HCT116 (cell line): ENCODE results near the gene PGRMC1. TPM values are rescaled to one million over a fixed set of nuclear protein-coding genes. Genes with fewer than 3 reads are reported as not detected.

Experiments used
- ATAC-seq: fragments of 200-7000 bp; cut with Tn5 transposase; 2 replicates; pipeline ENCODE4 v1.9.1; 2020; ENCODE audit warnings: mild to moderate bottlenecking, moderate library complexity
- BruUV-seq: library from RNA; stranded (reverse); fragments of 400-500 nt; replicated peaks from 2 replicates; lab custom pipeline; 2021; lab: Mats Ljungman, UMichigan
- CTCF ChIA-PET: fragments of 300-600 bp; sonication (Branson Sonifier 250); formaldehyde crosslinking; loops from one replicate; lab custom pipeline; 2021; ENCODE audit warnings: antibody characterized with exemption; lab: Charles Lee
- POLR2A ChIA-PET: fragments of 300-600, 350-600 bp; sonication (Branson Sonifier 250); formaldehyde crosslinking; loops from one replicate; lab custom pipeline; 2021; ENCODE audit warnings: antibody characterized with exemption; lab: Charles Lee
- RAD21 ChIA-PET, 2 experiments: fragments of 300-600 bp; sonication (Branson Sonifier 250); formaldehyde crosslinking; loops; one replicate each; lab custom pipeline; 2023; ENCODE audit warnings: low total read pairs in 2 of 2; ENCODE audit not compliant: uncharacterized antibody in 2 of 2, unreplicated experiment in 2 of 2, low non-redundant PET in 1 of 2; lab: Charles Lee
- DNase-seq: peaks from one replicate; pipeline ENCODE4 v3.0.0-alpha.2; 2010; ENCODE audit warnings: low read depth, low spot score
- H2AFZ ChIP-seq: fragments of 200-600 bp; shearing (Covaris generic), sonication (generic); 2 replicates; pipeline ENCODE4 v1.6.1; 2017; ENCODE audit warnings: low read depth, mixed run types, mixed read lengths, antibody characterized with exemption, low read length; ENCODE audit not compliant: poor library complexity, severe bottlenecking
- H3K27ac ChIP-seq: 2 replicates; pipeline ENCODE4 v1.5.1; 2012; ENCODE audit warnings: low read depth, low read length
- H3K27me3 ChIP-seq: fragments of 200-600 bp; sonication (generic); 2 replicates; pipeline ENCODE4 v1.6.1; 2016; ENCODE audit warnings: mixed run types, low read length, mixed read lengths; ENCODE audit not compliant: insufficient read depth
- H3K36me3 ChIP-seq, 2 experiments: fragments of 200-500 bp in 1 of 2; fragments of 200-600 bp in 1 of 2; sonication (Bioruptor generic) in 1 of 2; sonication (generic) in 1 of 2; 2 replicates each; pipeline versions ENCODE4 v1.5.1 to v1.6.1; 2014 to 2016; ENCODE audit warnings: low read length in 2 of 2, inconsistent platforms in 1 of 2, mixed read lengths in 1 of 2, mixed run types in 1 of 2; ENCODE audit not compliant: insufficient read depth in 2 of 2, control insufficient read depth in 1 of 2
- H3K4me1 ChIP-seq, 2 experiments: fragments of 200-600 bp in 1 of 2; sonication (generic) in 1 of 2; 2 replicates each; pipeline versions ENCODE4 v1.5.1 to v1.6.1; 2012 to 2017; ENCODE audit warnings: low read length in 2 of 2, inconsistent platforms in 1 of 2, mild to moderate bottlenecking in 1 of 2, mixed read lengths in 1 of 2, mixed run types in 1 of 2, moderate library complexity in 1 of 2; ENCODE audit not compliant: insufficient read depth in 2 of 2, control insufficient read depth in 1 of 2
- H3K4me2 ChIP-seq: fragments of 200-600 bp; sonication (generic); 2 replicates; pipeline ENCODE4 v1.6.1; 2017; ENCODE audit warnings: mixed run types, low read length, mixed read lengths
- H3K4me3 ChIP-seq, 2 experiments: fragments of 200-600 bp in 1 of 2; sonication (generic) in 1 of 2; replicated peaks in 1 of 2; 2 replicates each; pipeline ENCODE4 v1.5.1; 2011 to 2016; ENCODE audit warnings: low read length in 2 of 2, control low read depth in 1 of 2, low read depth in 1 of 2, mild to moderate bottlenecking in 1 of 2, mixed read lengths in 1 of 2, mixed run types in 1 of 2
- H3K79me2 ChIP-seq: fragments of 200-600 bp; sonication (generic); 2 replicates; pipeline ENCODE4 v1.6.1; 2017; ENCODE audit warnings: mild to moderate bottlenecking, mixed run types, low read length, moderate library complexity, mixed read lengths; ENCODE audit not compliant: insufficient read depth
- H3K9ac ChIP-seq: fragments of 200-600 bp; sonication (generic); 2 replicates; pipeline ENCODE4 v1.6.1; 2016; ENCODE audit warnings: low read length, mixed read lengths
- H3K9me2 ChIP-seq: fragments of 200-600 bp; sonication (generic), shearing (Covaris generic); 2 replicates; pipeline ENCODE4 v1.6.1; 2017; ENCODE audit warnings: mixed run types, mild to moderate bottlenecking, moderate library complexity; ENCODE audit not compliant: insufficient read depth
- H3K9me3 ChIP-seq, 2 experiments: fragments of 200-500 bp in 1 of 2; fragments of 200-600 bp in 1 of 2; sonication (Bioruptor generic) in 1 of 2; sonication (generic) in 1 of 2; 2 replicates each; pipeline ENCODE4 v1.6.1; 2014 to 2017; ENCODE audit warnings: low read length in 2 of 2, mixed read lengths in 2 of 2, inconsistent platforms in 1 of 2, low read depth in 1 of 2, mild to moderate bottlenecking in 1 of 2, mixed run types in 1 of 2, moderate library complexity in 1 of 2; ENCODE audit not compliant: control insufficient read depth in 1 of 2, insufficient read depth in 1 of 2
- H4K20me1 ChIP-seq: fragments of 200-600 bp; sonication (generic), shearing (Covaris generic); 2 replicates; pipeline ENCODE4 v1.6.1; 2017; ENCODE audit warnings: mixed run types, mild to moderate bottlenecking, moderate library complexity; ENCODE audit not compliant: insufficient read depth
- CTCF ChIP-seq, 3 experiments: fragments of 200-600 bp in 1 of 3; sonication (generic) in 1 of 3; IDR thresholded peaks in 2 of 3; conservative IDR thresholded peaks in 1 of 3; 2 replicates each; pipeline ENCODE4 v1.5.1; 2012 to 2017; ENCODE audit warnings: low read depth in 2 of 3, low read length in 2 of 3, antibody characterized with exemption in 1 of 3, borderline replicate concordance in 1 of 3, control low read depth in 1 of 3, mild to moderate bottlenecking in 1 of 3, mixed read lengths in 1 of 3, mixed run types in 1 of 3, moderate library complexity in 1 of 3; ENCODE audit not compliant: insufficient read depth in 1 of 3
- ELF1 ChIP-seq: IDR thresholded peaks from 2 replicates; pipeline ENCODE4 v1.6.1; 2012; ENCODE audit warnings: low read depth, borderline replicate concordance
- POLR2A ChIP-seq: IDR thresholded peaks from 2 replicates; pipeline ENCODE4 v1.7.0; 2011; ENCODE audit warnings: borderline replicate concordance; ENCODE audit not compliant: insufficient read depth, insufficient read length; ENCODE audit errors: extremely low read depth
- RAD21 ChIP-seq: IDR thresholded peaks from 2 replicates; pipeline ENCODE4 v1.6.1; 2012; ENCODE audit warnings: low read depth, mild to moderate bottlenecking
- REST ChIP-seq: IDR thresholded peaks from 2 replicates; pipeline ENCODE4 v1.6.1; 2012; ENCODE audit warnings: low read depth
- ZBTB33 ChIP-seq: IDR thresholded peaks from 2 replicates; pipeline ENCODE4 v1.6.1; 2011; ENCODE audit warnings: mild to moderate bottlenecking, low read length, moderate library complexity; ENCODE audit not compliant: insufficient replicate concordance; ENCODE audit errors: extremely low read depth
- ZFX ChIP-seq: fragments of 450-650 bp; IDR thresholded peaks from 2 replicates; pipeline ENCODE4 v1.6.1; 2017
- intact Hi-C: fragments of 100-400 bp; cut with micrococcal nuclease; formaldehyde crosslinking; loops from 2 replicates; pipeline ENCODE4 v1.10.0; 2022
- total RNA-seq: library from RNA; stranded (reverse); gene quantifications from one replicate; pipeline ENCODE4 v1.2.1, GENCODE V29; 2021; ENCODE audit not compliant: unreplicated experiment

PGRMC1 gene
- total RNA-seq, 1 experiment from 2014 or later = 81.6 TPM

GRCh38 chrX:119218198-119218597, 17.9 kb upstream of the PGRMC1 start:
- Histone ChIP-seq H3K4me1 (no peaks in the 10 kb centered on the region), H3K36me3 (no peaks in the 10 kb centered on the region), H3K9ac (no peak overlapping the region), H3K4me3 (no peak overlapping the region), H3K27ac (no peak overlapping the region), H4K20me1 (no peaks in the 10 kb centered on the region), H3K9me2 (no peaks in the 10 kb centered on the region), H2AFZ (no peak overlapping the region), H3K79me2 (no peaks in the 10 kb centered on the region), H3K4me2 (no peak overlapping the region), H3K9me3 (no peaks in the 10 kb centered on the region), H3K27me3 (no peaks in the 10 kb centered on the region)
- no peak for DNase-seq
- BruUV-seq = no TSS peak
- peak; percentile 57; the same call in 1 of the 2 replicates for ATAC-seq
- ChIA-PET CTCF (interaction anchor here (1.0 kb wide), 1 partner anchor 214 kb away, joined by 3 read pairs; no protein-coding TSS in a partner anchor), RAD21 (no interaction called here), POLR2A (no interaction called here)
- TF ChIP-seq RAD21 (peak; percentile 64), CTCF (IDR thresholded peaks at IDR 0.05 in 2 of 3, conservative IDR thresholded peaks at IDR 0.05 in 1 of 3; ENCODE audit: borderline replicate concordance in 1 of 3, insufficient read depth in 1 of 3, low read depth in 2 of 3, low read length in 2 of 3) (peak; percentile 25 to 49 (median 39); a peak in 4 of 6 replicates), POLR2A (no peak)
- intact Hi-C loops = loop anchor here (1.0 to 5.0 kb wide), 3 partner anchors 73 to 151 kb away; no protein-coding TSS in a partner anchor

GRCh38 chrX:119222932-119223331, 13.2 kb upstream of the PGRMC1 start:
- Histone ChIP-seq H3K4me1 (no peaks in the 10 kb centered on the region), H3K4me3 (no peak overlapping the region), H3K9me2 (no peaks in the 10 kb centered on the region), H3K36me3 (no peaks in the 10 kb centered on the region), H3K27me3 (no peaks in the 10 kb centered on the region), H4K20me1 (no peaks in the 10 kb centered on the region), H2AFZ (no peak overlapping the region), H3K9me3 (no peaks in the 10 kb centered on the region), H3K79me2 (no peaks in the 10 kb centered on the region), H3K27ac (no peak overlapping the region), H3K4me2 (no peak overlapping the region), H3K9ac (no peak overlapping the region)
- POLR2A ChIA-PET = no interaction called here
- intact Hi-C loops = no loop called here
- RAD21 ChIA-PET = no interaction called here
- CTCF ChIA-PET = interaction anchor here (1.2 kb wide), 1 partner anchor 156 kb away, joined by 4 read pairs; no protein-coding TSS in a partner anchor
- no TSS peak for BruUV-seq
- DNase-seq = no peak
- ATAC-seq = no peak
- TF ChIP-seq ZBTB33 = no peak
- no peak for TF ChIP-seq CTCF (IDR thresholded peaks at IDR 0.05 in 2 of 3, conservative IDR thresholded peaks at IDR 0.05 in 1 of 3; ENCODE audit: borderline replicate concordance in 1 of 3, insufficient read depth in 1 of 3, low read depth in 2 of 3, low read length in 2 of 3)
- no peak for TF ChIP-seq ZFX
- TF ChIP-seq REST = no peak
- TF ChIP-seq ELF1 = no peak
- no peak for TF ChIP-seq POLR2A
